ENCODE measurements around the gene TGFBI.

Gene TGFBI

DNA sequence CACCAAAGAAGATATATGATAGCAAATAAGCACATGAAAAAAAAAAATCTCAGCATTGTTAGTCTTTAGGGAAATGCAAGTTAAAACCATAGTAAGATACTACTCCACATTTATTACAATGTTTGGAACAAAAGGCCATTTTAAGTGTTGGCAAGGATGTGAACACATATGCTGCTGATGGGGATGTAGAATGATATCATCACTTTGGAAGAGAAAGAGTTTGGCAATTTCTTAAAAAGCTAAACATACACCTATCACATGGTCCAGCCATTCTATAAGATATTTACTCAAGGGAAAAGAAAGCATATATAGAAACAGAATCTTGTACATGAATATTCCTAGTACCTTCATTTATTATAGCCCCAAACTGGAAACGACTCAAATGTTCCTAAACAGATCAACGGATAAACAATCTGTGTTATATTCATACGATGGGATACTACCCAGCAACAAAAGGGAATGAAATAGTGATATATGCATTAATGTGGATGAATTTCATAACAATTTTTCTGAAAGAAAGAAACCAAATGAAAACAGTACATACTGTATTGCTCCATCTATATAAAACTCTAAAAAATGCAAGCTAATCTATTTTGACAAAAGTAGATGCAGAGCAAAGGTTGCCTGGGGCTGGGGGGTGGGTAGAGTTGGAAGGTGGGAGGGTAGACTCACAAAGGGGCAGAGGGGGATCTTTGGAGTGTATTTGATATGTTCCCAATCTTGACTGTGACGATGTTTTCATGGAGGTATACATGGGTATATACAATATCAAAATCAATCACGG lies 58.2 kb downstream of the TGFBI start:
- no peak overlapping the region for H3K9ac ChIP-seq (ENCODE audit: low read depth, low read length)
- H3K4me1 ChIP-seq (ENCODE audit: insufficient read depth, low read length): no peaks in the 10 kb centered on the region
- H3K4me3 ChIP-seq (ENCODE audit: low read length): no peak overlapping the region
- no peaks in the 10 kb centered on the region for H3K27me3 ChIP-seq (ENCODE audit: insufficient read depth, low read length)
- H3K27ac ChIP-seq (ENCODE audit: low read depth, low read length): no peak overlapping the region
- H3K9me3 ChIP-seq (ENCODE audit: insufficient read depth, low read depth, low read length): no peaks in the 10 kb centered on the region
- no peaks in the 10 kb centered on the region for H3K36me3 ChIP-seq (ENCODE audit: insufficient read depth, low read length)
- WGBS: 92% methylated on average over 3 of the region's 5 CpGs

DNA sequence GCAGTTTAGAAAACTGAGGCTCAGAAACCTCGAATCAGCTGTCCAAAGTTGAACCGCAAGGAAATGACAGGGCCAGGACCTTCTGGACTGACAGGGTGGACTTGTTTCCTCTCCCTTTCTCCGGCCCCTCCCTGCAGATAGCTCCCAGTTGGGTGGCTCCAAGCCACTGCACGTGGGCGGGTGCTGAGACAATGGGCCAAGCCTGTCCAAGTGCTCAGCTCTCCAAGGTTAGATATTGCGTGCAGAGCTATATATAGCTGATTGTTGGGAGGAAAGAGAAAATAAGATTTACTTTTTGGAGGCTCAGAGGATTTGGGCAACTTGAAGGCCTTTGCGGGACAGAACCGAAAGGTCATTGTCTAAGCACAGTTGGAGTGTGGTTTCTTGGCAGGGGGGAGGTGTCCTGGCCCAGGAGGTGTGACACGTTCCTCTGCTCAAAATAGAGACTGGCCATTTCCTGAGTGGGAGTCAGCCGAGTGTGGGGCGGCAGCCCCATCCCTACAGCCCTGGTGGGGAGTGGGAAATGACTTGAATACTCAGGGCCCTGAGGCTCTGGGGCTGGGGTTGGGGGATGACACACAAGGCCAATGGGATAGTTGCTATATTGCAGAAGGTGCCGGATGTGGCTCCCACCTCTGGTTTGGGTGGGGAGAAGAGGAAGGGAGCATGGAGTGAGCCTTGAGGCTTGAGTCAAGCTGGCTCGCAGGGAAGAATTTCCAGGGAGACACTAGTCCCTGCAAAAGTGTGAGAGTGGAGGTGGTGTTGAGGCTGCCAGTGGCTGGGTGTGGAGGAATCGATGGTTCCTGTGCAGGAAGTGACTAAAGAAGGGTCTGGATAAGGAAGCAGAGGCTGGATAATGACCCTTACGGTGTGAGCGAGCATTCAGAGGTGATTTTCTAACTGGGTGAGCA lies 59.4 kb downstream of the TGFBI start:
- H3K4me1 ChIP-seq (ENCODE audit: insufficient read depth, low read length): no peaks in the 10 kb centered on the region
- no peak overlapping the region for H3K9ac ChIP-seq (ENCODE audit: low read depth, low read length)
- no peaks in the 10 kb centered on the region for H3K36me3 ChIP-seq (ENCODE audit: insufficient read depth, low read length)
- 87% methylated on average over 16 of the region's 16 CpGs for WGBS
- H3K27me3 ChIP-seq (ENCODE audit: insufficient read depth, low read length): no peaks in the 10 kb centered on the region
- no peaks in the 10 kb centered on the region for H3K9me3 ChIP-seq (ENCODE audit: insufficient read depth, low read depth, low read length)
- H3K4me3 ChIP-seq (ENCODE audit: low read length): no peak overlapping the region
- H3K27ac ChIP-seq (ENCODE audit: low read depth, low read length): no peak overlapping the region

DNA sequence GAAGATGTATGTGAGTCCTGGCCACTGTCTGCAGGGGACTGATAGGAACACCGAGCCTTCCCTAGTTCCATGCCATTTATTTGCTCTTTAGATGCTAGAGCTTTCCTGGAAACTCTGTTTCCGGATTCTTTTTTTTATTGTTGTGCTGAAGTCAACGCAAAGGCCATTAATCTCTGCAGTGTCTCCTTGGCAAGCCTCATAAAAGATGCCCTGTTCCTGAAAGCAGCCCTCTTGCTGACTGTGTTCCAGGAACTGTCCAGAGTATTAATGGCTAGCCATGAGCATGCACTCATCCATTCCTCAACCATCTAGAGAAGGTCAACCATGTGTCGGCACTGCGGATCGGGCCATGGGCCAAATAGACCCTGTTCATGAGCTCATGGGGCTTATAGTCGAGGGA lies 61.0 kb downstream of the TGFBI start:
- Histone ChIP-seq H3K9me3 (ENCODE audit: insufficient read depth, low read depth, low read length) (no peaks in the 10 kb centered on the region), H3K4me1 (ENCODE audit: insufficient read depth, low read length) (no peaks in the 10 kb centered on the region), H3K36me3 (ENCODE audit: insufficient read depth, low read length) (no peaks in the 10 kb centered on the region), H3K27ac (ENCODE audit: low read depth, low read length) (no peak overlapping the region), H3K4me3 (ENCODE audit: low read length) (no peak overlapping the region), H3K9ac (ENCODE audit: low read depth, low read length) (no peak overlapping the region), H3K27me3 (ENCODE audit: insufficient read depth, low read length) (no peaks in the 10 kb centered on the region)
- WGBS: 95% methylated on average over 7 of the region's 7 CpGs

DNA sequence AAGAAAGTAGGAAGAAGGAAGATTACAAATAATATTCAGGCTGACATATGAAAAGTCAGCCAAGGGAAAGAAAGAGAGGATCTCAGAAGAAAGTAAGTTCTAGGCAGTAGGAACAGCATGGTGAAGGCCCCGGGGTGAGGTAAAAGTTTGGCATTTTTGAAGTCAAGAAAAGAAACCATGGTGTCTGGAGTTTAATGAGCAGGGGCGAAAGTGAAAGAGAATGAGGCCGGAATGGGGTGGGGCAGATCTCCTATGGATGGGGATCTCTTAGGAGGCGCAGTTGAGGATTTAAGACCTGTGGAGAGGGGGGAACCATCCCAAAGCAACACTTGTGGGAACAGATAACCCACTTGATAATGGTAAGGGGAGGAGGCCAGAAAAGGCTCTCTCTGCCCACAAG lies 61.5 kb downstream of the TGFBI start:
- 96% methylated on average over 4 of the region's 4 CpGs for WGBS
- H3K27me3 ChIP-seq (ENCODE audit: insufficient read depth, low read length): no peaks in the 10 kb centered on the region
- H3K4me3 ChIP-seq (ENCODE audit: low read length): no peak overlapping the region
- no peaks in the 10 kb centered on the region for H3K9me3 ChIP-seq (ENCODE audit: insufficient read depth, low read depth, low read length)
- no peak overlapping the region for H3K9ac ChIP-seq (ENCODE audit: low read depth, low read length)
- no peaks in the 10 kb centered on the region for H3K36me3 ChIP-seq (ENCODE audit: insufficient read depth, low read length)
- H3K4me1 ChIP-seq (ENCODE audit: insufficient read depth, low read length): no peaks in the 10 kb centered on the region
- no peak overlapping the region for H3K27ac ChIP-seq (ENCODE audit: low read depth, low read length)

DNA sequence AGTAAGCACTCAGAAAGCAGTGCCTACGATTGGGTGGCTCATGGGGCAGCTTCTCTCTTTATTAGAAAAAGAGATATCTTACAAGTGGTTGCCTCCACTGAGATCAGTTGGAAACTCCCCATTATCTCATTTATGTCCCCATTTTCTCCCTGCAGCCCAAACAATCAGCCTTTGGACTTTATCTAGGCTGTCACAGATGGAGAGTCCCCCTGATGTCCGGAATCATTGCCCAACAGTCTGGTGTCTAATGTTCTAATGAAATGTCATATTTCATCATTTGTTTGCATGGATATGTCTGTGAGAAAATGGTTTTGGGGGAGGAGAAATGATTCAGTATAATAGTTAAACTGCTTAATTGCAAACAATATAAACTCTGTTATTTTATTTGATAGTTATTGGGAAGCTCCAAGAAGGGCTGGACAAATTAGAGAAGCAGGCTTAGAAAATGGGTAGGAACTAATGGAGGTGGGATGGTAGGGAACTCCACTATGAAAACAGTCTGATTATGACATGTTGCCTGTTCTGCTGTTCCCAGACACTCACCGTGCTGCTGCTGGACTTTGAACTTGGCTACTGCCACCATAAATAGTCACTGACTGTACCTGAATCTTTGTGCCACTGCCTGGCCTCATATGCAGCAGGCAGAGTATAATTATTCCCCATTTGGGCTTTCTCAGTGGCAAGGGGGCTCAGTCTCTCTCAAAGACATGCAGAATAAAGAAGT lies 65.6 kb downstream of the TGFBI start:
- WGBS: 86% methylated on average over 3 of the region's 3 CpGs
- Histone ChIP-seq H3K27ac (ENCODE audit: low read depth, low read length) (no peak overlapping the region), H3K27me3 (ENCODE audit: insufficient read depth, low read length) (no peaks in the 10 kb centered on the region), H3K4me3 (ENCODE audit: low read length) (no peak overlapping the region), H3K9ac (ENCODE audit: low read depth, low read length) (no peak overlapping the region), H3K36me3 (ENCODE audit: insufficient read depth, low read length) (no peaks in the 10 kb centered on the region), H3K4me1 (ENCODE audit: insufficient read depth, low read length) (peaks cover 12% of the 10 kb centered on the region; the same call in 1 of the 2 replicates), H3K9me3 (ENCODE audit: insufficient read depth, low read depth, low read length) (no peaks in the 10 kb centered on the region)

DNA sequence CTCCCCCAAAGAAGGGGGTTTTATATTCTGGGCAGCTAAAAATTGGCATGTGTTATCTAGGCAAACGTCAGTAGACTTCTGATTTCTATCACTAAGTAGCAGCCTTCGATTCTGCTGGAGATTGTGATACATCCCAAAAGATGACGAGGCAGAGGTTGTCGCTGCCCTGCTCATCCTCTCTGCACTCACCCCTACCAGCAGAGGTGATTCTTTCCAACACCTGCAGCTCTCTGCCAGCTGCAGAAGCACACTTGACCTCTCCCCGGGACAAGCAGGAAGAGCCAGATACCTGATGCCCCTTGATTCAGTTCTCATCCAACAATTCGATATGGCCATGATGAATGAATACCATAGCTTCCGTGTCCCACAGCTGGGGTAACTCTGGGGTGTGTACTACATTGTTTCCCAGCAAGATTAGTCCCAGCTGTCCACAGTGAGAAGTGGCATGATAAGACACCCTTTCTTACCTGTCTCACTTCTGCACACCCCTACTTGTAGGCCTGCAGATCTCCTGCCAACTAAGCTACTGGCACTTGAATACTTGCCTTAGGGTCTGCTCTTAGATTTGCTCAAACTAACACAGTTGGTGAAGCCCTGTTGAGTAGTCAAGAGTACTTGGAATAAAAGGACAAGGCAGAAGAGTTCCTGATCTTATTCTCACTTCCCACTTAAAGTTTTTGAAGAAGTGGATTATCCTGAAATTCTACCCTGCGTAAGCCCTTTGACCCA lies 66.3 kb downstream of the TGFBI start:
- H3K9me3 ChIP-seq (ENCODE audit: insufficient read depth, low read depth, low read length): no peaks in the 10 kb centered on the region
- 93% methylated on average over 8 of the region's 8 CpGs for WGBS
- H3K27me3 ChIP-seq (ENCODE audit: insufficient read depth, low read length): no peaks in the 10 kb centered on the region
- H3K9ac ChIP-seq (ENCODE audit: low read depth, low read length): no peak overlapping the region
- H3K27ac ChIP-seq (ENCODE audit: low read depth, low read length): no peak overlapping the region
- no peak overlapping the region for H3K4me3 ChIP-seq (ENCODE audit: low read length)
- no peaks in the 10 kb centered on the region for H3K36me3 ChIP-seq (ENCODE audit: insufficient read depth, low read length)
- H3K4me1 ChIP-seq (ENCODE audit: insufficient read depth, low read length): peaks cover 12% of the 10 kb centered on the region; the same call in 1 of the 2 replicates

DNA sequence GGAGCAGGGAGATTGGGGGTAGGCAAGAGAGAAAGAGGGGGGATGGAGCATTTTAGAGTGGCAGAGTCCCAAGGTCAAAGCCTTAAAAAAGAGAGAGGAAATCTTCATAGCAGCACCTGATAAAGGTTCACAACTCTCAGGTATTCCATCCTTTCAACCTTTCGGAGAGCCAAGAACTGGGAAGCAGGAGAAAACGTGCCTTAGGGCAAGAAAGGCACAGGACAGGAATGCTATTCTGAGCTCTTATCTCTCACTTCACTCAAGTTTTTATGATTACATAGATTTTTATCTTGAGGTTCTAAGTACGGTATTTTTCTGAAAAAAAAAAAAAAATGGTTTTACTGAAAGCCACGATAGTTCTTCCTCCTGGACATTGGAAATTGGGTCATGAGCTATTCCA lies 69.4 kb downstream of the TGFBI start:
- Histone ChIP-seq H3K4me3 (ENCODE audit: low read length) (no peak overlapping the region), H3K9me3 (ENCODE audit: insufficient read depth, low read depth, low read length) (no peaks in the 10 kb centered on the region), H3K9ac (ENCODE audit: low read depth, low read length) (no peak overlapping the region), H3K36me3 (ENCODE audit: insufficient read depth, low read length) (no peaks in the 10 kb centered on the region), H3K4me1 (ENCODE audit: insufficient read depth, low read length) (peaks cover 12% of the 10 kb centered on the region; the same call in 1 of the 2 replicates), H3K27ac (ENCODE audit: low read depth, low read length) (no peak overlapping the region), H3K27me3 (ENCODE audit: insufficient read depth, low read length) (no peaks in the 10 kb centered on the region)
- 82% methylated on average over 4 of the region's 4 CpGs for WGBS

DNA sequence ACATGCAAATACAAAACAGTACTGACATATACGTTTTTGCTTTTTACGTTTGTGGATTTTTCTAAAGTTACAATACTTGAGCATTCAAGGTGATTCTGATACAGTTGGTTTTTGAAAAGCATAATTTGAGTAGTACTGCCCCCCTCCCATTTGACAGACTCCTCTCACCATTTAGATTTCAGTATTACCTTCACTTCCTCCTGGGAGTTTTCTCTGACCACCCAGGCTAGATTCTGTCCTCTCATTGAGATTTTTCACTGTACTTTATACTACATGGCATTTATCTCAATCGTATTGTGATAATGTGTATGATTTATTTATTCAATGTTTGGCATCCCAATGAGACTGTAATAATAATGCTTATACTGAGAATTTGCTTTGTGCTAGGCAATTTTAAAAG lies 71.1 kb downstream of the TGFBI start:
- H3K27me3 ChIP-seq (ENCODE audit: insufficient read depth, low read length): no peaks in the 10 kb centered on the region
- H3K9ac ChIP-seq (ENCODE audit: low read depth, low read length): no peak overlapping the region
- H3K27ac ChIP-seq (ENCODE audit: low read depth, low read length): no peak overlapping the region
- no peaks in the 10 kb centered on the region for H3K36me3 ChIP-seq (ENCODE audit: insufficient read depth, low read length)
- H3K4me3 ChIP-seq (ENCODE audit: low read length): no peak overlapping the region
- H3K4me1 ChIP-seq (ENCODE audit: insufficient read depth, low read length): peaks cover 19% of the 10 kb centered on the region; the same call in 1 of the 2 replicates
- no peaks in the 10 kb centered on the region for H3K9me3 ChIP-seq (ENCODE audit: insufficient read depth, low read depth, low read length)
- WGBS: 100% methylated on average over 1 of the region's 3 CpGs

DNA sequence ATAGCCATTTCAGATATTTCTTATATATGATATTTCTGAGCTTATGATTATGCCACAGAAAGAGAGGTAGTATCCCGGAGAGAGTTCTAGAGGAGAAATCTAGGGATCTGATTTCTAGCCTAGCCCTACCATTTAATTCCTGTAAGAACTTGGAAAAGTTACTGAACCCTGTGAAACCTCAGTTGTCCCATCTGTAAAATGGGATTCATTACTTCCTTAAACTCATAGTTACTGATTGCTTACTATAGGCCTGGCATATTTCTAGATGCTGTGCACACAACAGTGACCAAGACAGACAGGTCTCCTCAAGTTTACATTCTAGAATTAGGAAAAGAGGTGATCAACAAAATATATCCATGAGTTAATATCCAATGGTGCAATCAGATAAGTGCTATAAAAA lies 73.1 kb downstream of the TGFBI start:
- H3K4me1 ChIP-seq (ENCODE audit: insufficient read depth, low read length): peaks cover 24% of the 10 kb centered on the region

DNA sequence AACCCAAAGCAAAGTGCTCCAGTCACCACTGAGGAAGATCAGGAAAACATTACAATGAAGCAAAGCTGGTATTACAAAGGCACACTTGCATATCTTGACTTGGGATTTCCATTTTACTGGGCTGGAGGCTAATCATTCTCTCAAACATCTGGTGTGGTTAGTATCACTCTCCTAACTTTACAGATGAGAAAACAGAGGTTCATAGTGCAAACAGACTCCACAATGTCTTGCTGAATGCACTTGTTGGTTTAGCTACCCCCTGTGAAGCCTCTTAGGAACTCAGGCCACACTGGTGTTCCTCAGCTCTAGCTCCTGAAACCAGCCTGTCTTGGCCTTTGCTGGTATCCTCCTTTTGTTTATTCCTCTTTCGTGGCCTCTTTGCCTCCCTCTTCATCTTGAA lies 74.3 kb downstream of the TGFBI start:
- no peaks in the 10 kb centered on the region for H3K36me3 ChIP-seq (ENCODE audit: insufficient read depth, low read length)
- no peaks in the 10 kb centered on the region for H3K9me3 ChIP-seq (ENCODE audit: insufficient read depth, low read depth, low read length)
- no peak overlapping the region for H3K27ac ChIP-seq (ENCODE audit: low read depth, low read length)
- peaks cover 20% of the 10 kb centered on the region for H3K4me1 ChIP-seq (ENCODE audit: insufficient read depth, low read length)
- WGBS: 85% methylated on average over 1 of the region's 1 CpG
- H3K9ac ChIP-seq (ENCODE audit: low read depth, low read length): no peak overlapping the region
- H3K27me3 ChIP-seq (ENCODE audit: insufficient read depth, low read length): no peaks in the 10 kb centered on the region
- no peak overlapping the region for H3K4me3 ChIP-seq (ENCODE audit: low read length)

More for the DNA sequence above, 73.1 kb downstream of the TGFBI start:
- 85% methylated on average over 1 of the region's 1 CpG for WGBS
- H3K4me3 ChIP-seq (ENCODE audit: low read length): no peak overlapping the region
- no peak overlapping the region for H3K27ac ChIP-seq (ENCODE audit: low read depth, low read length)
- H3K9me3 ChIP-seq (ENCODE audit: insufficient read depth, low read depth, low read length): no peaks in the 10 kb centered on the region
- H3K9ac ChIP-seq (ENCODE audit: low read depth, low read length): no peak overlapping the region
- no peaks in the 10 kb centered on the region for H3K36me3 ChIP-seq (ENCODE audit: insufficient read depth, low read length)
- no peaks in the 10 kb centered on the region for H3K27me3 ChIP-seq (ENCODE audit: insufficient read depth, low read length)

Measured in HUES64 (cell line).